ENCODE results near the gene TRMT61A. TPM values are rescaled to one million over a fixed set of nuclear protein-coding genes. Genes with fewer than 3 reads are reported as not detected.

Gene TRMT61A
- total RNA-seq, 1 donor from 2014 or later = 13.7 TPM

DNA sequence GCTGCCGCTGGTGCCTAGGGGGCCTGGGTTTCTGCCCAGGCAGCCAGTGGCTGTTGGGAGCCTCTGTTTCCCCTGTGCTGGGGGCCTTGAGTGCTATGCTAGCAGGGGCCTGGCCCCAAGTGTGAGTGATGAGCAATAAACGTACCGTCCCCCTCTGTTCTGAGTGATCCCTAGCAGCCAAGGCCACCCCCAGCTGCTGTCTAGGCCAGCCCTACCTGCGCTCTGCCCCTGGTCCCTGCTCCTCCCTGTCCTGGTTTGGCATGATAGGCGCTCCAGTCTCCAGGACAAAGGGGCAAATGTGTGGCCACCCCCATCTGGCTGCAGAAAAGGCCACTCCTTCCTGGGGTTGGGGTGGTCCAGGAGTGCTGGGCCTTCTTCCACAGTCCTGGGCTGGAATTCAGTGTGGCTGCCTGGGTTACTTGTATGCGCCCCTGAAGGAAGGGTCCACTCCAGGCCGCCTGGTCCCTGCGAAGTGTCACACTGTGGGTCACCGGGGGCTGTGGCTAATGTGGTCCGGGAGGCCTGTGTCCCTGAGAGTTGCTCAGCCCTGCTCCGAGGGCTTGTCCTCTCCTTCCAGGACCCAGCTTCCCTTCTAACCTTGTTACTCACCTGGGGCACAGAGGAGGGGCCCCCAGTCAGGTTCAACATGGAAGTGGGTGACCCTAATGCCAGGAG, 7.0 kb downstream of the TRMT61A start:
- H3K27me3 Mint-ChIP-seq (ENCODE audit: low read depth) = no peaks in the 10 kb centered on the region
- no peak overlapping the region for H3K27ac Mint-ChIP-seq
- no peaks in the 10 kb centered on the region for H3K9me3 Mint-ChIP-seq
- intact Hi-C loops (cut with micrococcal nuclease) = no loop called here
- no peak for DNase-seq (ENCODE audit: low spot score)
- no peak overlapping the region for H3K4me3 Mint-ChIP-seq (ENCODE audit: low read depth)
- no peaks in the 10 kb centered on the region for H3K36me3 Mint-ChIP-seq (ENCODE audit: low read depth)
- peaks cover 2% of the 10 kb centered on the region for H3K4me1 Mint-ChIP-seq (ENCODE audit: low read depth)

DNA sequence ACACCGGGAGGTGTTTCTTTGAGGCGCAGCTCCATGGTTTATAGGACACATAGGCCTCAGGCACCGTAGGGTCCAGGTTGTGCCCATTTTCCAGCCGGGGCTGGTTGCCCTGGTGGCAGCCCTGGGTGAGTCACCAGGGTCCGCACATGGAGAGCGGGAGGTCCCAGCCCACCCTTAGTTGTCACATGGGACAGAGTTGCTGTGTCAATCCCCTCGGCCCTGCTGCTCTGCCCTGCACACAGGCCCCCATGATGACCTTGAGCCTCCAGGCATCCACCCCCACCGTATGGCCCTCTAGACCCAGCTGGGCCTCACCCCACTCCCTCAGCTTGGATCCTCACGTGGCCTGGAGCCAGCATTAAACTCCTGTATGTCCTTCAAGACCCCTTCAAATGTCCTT, 7.7 kb downstream of the TRMT61A start:
- no peak for DNase-seq (ENCODE audit: low spot score)
- H3K36me3 Mint-ChIP-seq (ENCODE audit: low read depth) = no peaks in the 10 kb centered on the region
- no peak overlapping the region for H3K4me3 Mint-ChIP-seq (ENCODE audit: low read depth)
- intact Hi-C loops (cut with micrococcal nuclease) = no loop called here
- no peaks in the 10 kb centered on the region for H3K9me3 Mint-ChIP-seq
- H3K27ac Mint-ChIP-seq = no peak overlapping the region
- H3K27me3 Mint-ChIP-seq (ENCODE audit: low read depth) = no peaks in the 10 kb centered on the region
- no peaks in the 10 kb centered on the region for H3K4me1 Mint-ChIP-seq (ENCODE audit: low read depth)

GRCh38 chr14:103537175-103537990, 8.4 kb downstream of the TRMT61A start:
- no peaks in the 10 kb centered on the region for H3K36me3 Mint-ChIP-seq (ENCODE audit: low read depth)
- no peak for DNase-seq (ENCODE audit: low spot score)
- no peak overlapping the region for H3K27ac Mint-ChIP-seq
- no peaks in the 10 kb centered on the region for H3K9me3 Mint-ChIP-seq
- intact Hi-C loops (cut with micrococcal nuclease) = no loop called here
- no peaks in the 10 kb centered on the region for H3K27me3 Mint-ChIP-seq (ENCODE audit: low read depth)
- no peaks in the 10 kb centered on the region for H3K4me1 Mint-ChIP-seq (ENCODE audit: low read depth)
- H3K4me3 Mint-ChIP-seq (ENCODE audit: low read depth) = no peak overlapping the region

DNA sequence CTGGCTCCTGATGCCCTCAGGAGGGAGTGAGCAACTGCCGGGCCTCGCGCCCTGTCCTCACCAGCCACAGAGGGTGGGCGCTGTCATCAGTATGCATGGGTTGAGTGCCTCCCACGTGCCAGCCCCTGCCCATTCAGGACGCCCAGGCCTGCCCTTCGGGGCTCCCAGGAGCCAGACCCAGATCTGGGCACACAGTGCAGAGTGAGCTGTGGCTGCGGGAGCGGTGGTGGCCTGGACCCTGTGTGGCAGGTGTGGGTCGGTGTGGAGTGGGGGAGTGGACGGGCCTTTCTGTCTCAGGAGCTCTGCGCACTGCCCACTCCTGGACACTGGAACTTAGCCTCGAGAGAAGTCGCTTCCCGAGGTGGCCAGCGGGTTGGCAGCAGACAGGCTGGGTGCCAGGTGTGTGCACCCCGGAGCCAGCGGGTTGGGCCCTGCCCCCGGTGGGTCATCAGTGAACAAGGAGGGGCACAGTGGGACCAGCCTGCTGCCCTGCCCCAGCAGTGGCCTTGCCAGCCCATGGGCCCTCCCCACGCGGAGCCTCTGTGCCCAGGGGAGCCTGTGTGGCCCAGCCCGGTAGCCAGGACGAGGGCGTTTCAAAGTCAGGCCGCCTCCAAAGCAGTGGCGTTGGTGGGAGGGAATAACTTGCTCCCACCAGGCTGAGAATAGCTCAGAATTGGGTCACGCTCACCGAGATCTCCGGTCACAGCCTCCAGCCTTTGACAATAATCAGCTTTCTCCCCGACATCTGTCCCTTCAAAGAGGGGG, 9.5 kb downstream of the TRMT61A start:
- Mint-ChIP-seq H3K9me3 (no peaks in the 10 kb centered on the region), H3K4me3 (ENCODE audit: low read depth) (no peak overlapping the region), H3K36me3 (ENCODE audit: low read depth) (no peaks in the 10 kb centered on the region), H3K4me1 (ENCODE audit: low read depth) (no peaks in the 10 kb centered on the region), H3K27ac (no peak overlapping the region), H3K27me3 (ENCODE audit: low read depth) (no peaks in the 10 kb centered on the region)
- DNase-seq (ENCODE audit: low spot score) = no peak
- intact Hi-C loops (cut with micrococcal nuclease) = no loop called here

DNA sequence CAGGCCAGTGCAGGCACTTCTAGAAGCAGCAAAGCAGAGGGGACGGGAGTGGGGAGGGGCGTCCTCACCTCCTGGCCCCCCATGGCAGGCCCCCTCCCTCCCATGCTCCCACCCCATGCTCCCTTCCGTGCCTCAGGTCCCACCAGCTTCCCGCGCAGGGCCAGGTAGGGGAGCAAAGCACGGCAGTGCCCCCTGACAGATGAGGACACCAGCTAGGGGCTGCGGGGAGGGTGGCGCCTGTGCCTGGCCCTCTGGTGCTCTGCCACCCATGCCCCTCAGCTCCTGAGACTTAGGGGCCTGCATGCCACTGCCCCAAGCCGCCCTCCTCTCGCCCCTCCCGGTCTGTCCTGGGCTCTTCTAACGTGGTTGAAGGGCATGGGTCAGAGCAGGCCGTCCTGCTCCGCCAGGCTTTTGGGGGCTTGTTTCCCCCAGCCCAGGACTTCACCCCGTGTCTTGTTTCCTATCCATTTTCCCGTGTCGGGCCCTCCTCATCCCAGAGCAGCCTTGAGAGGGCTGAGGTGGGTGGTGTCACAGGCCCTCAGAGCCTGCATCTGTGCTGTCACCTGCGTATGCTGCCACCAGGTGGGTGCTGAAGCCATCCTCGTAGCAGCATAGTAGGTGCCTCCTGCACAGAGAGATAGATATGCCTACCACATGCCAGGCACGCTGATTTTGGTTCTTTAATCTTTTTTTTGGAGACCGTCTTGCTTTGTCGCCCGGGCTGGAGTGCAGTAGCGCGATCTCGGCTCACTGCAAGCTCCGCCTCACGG, 10.2 kb downstream of the TRMT61A start:
- intact Hi-C loops (cut with micrococcal nuclease) = no loop called here
- H3K9me3 Mint-ChIP-seq = no peaks in the 10 kb centered on the region
- DNase-seq (ENCODE audit: low spot score) = no peak
- H3K27me3 Mint-ChIP-seq (ENCODE audit: low read depth) = no peaks in the 10 kb centered on the region
- H3K4me3 Mint-ChIP-seq (ENCODE audit: low read depth) = no peak overlapping the region
- no peak overlapping the region for H3K27ac Mint-ChIP-seq
- no peaks in the 10 kb centered on the region for H3K4me1 Mint-ChIP-seq (ENCODE audit: low read depth)
- no peaks in the 10 kb centered on the region for H3K36me3 Mint-ChIP-seq (ENCODE audit: low read depth)

- DNase-seq (ENCODE audit: low spot score) = no peak
- no peak overlapping the region for H3K4me3 Mint-ChIP-seq (ENCODE audit: low read depth)
- no peaks in the 10 kb centered on the region for H3K4me1 Mint-ChIP-seq (ENCODE audit: low read depth)
- no peaks in the 10 kb centered on the region for H3K36me3 Mint-ChIP-seq (ENCODE audit: low read depth)
- no peaks in the 10 kb centered on the region for H3K27me3 Mint-ChIP-seq (ENCODE audit: low read depth)
- H3K9me3 Mint-ChIP-seq = no peaks in the 10 kb centered on the region
- H3K27ac Mint-ChIP-seq = no peak overlapping the region
- intact Hi-C loops (cut with micrococcal nuclease) = no loop called here
Observed at GRCh38 chr14:103540821-103541708, 12.1 kb downstream of the TRMT61A start.

DNA sequence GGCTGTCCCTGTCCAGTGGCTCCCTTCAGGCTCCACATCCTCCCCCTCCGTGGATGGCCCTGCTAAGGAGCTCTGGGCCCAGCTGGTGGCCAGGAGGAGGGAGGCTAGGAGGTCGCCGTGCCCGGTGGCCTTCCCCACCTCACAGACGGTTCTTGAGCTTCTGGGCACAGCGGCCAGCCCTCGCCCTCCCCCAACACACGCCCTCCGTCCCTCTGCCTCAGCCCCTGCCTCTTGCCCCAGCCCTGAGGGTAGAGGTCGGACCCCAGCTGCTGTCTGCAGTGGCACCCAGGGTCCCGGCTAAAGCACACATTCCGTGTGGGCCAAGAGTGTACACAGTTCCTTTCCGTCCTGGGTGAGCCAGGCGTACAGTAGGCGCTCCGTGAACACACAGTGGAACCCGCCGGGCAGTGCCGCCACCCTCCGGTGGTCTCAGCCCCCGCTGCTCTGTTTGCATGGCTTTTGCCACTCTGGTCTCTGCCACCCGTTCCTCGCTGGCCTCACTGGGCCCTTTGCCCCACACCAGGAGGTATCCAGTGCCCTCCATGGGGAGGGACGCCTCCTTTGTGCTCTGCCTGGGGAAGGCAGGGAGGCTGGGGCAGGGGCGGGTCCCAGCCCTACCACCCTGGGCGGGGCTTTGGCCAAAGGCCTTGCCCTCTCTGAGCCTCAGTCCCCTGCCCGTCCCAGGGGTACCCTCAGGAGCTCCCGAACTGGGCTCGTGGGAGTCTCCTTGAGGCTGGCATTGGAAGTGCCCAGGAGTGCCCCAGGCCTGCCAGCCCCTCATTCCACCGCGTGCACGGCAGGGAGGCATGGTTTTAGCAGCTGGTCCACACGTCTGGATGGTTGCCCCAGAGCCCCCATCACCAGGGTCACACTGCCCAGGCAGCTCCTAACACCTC, 13.0 kb downstream of the TRMT61A start:
- no peaks in the 10 kb centered on the region for H3K36me3 Mint-ChIP-seq (ENCODE audit: low read depth)
- no peak overlapping the region for H3K4me3 Mint-ChIP-seq (ENCODE audit: low read depth)
- no peaks in the 10 kb centered on the region for H3K27me3 Mint-ChIP-seq (ENCODE audit: low read depth)
- no peak overlapping the region for H3K27ac Mint-ChIP-seq
- DNase-seq (ENCODE audit: low spot score) = no peak
- H3K4me1 Mint-ChIP-seq (ENCODE audit: low read depth) = no peaks in the 10 kb centered on the region
- no peaks in the 10 kb centered on the region for H3K9me3 Mint-ChIP-seq
- intact Hi-C loops (cut with micrococcal nuclease) = no loop called here

DNA sequence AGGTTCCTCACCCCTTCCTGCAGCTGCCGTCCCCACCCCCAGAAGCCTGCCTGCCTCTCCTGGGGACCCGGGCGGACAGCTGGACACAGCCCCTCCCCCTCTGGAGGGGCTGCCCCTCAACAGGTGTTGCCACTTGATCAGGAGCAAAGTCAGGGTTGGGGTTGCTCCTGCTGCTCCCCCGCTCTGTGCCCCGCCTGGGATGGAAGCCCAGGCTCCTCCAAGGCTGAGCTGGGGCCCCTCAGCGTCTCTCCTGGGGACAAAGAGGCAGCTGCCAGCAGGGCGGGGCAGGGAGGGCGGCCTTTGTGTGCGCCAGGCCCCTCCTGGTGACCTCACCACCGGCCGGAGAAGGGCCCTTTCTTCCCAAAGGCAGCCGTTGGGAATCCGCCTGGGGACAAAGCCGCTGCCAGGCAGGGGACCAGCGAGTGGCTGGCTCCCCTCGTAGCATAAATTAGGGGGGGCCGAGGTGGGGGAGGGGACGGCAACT, 13.7 kb downstream of the TRMT61A start:
- no peaks in the 10 kb centered on the region for H3K4me1 Mint-ChIP-seq (ENCODE audit: low read depth)
- intact Hi-C loops (cut with micrococcal nuclease) = no loop called here
- no peaks in the 10 kb centered on the region for H3K36me3 Mint-ChIP-seq (ENCODE audit: low read depth)
- DNase-seq (ENCODE audit: low spot score) = no peak
- no peak overlapping the region for H3K27ac Mint-ChIP-seq
- no peaks in the 10 kb centered on the region for H3K9me3 Mint-ChIP-seq
- no peak overlapping the region for H3K4me3 Mint-ChIP-seq (ENCODE audit: low read depth)
- H3K27me3 Mint-ChIP-seq (ENCODE audit: low read depth) = no peaks in the 10 kb centered on the region

GRCh38 chr14:103543140-103543539, 14.1 kb downstream of the TRMT61A start:
- Mint-ChIP-seq H3K27me3 (ENCODE audit: low read depth) (no peaks in the 10 kb centered on the region), H3K4me3 (ENCODE audit: low read depth) (no peak overlapping the region), H3K9me3 (no peaks in the 10 kb centered on the region), H3K4me1 (ENCODE audit: low read depth) (no peaks in the 10 kb centered on the region), H3K27ac (no peak overlapping the region), H3K36me3 (ENCODE audit: low read depth) (no peaks in the 10 kb centered on the region)
- intact Hi-C loops (cut with micrococcal nuclease) = no loop called here
- DNase-seq (ENCODE audit: low spot score) = no peak

DNA sequence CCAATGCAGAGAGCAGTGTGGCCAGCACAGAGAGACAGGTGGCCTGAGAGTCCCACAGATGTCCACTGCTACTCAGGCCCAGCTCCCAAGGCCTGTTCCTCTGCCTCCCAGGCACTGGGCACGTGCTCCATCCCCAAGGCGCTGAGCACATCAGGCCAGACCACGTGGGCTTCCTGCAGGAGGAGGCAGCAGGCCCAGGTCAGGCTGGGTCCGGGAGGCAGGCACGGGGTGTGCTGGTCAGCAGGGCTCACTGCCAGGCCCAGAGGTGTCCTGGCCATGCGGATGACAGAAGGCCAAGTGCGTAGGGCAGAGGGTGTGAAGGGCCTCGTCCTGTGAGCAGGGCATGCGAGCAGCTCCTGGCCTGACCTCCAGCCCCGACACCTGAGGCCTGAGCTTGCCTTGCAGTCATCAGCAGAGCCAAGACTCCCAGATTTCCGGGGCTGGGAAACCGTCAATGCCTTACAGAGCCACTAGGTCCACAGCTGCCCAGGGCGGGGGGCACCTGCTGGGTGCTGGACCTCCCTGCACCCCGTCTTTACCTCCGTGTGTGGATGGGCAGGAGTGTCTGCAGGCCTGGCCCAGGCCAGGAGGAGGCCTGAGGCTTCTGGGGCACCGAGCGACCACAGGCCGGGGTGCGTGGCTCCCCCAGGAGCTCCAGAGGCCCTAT, 14.9 kb downstream of the TRMT61A start:
- intact Hi-C loops (cut with micrococcal nuclease) = no loop called here
- H3K4me1 Mint-ChIP-seq (ENCODE audit: low read depth) = no peaks in the 10 kb centered on the region
- no peaks in the 10 kb centered on the region for H3K36me3 Mint-ChIP-seq (ENCODE audit: low read depth)
- no peaks in the 10 kb centered on the region for H3K27me3 Mint-ChIP-seq (ENCODE audit: low read depth)
- H3K4me3 Mint-ChIP-seq (ENCODE audit: low read depth) = no peak overlapping the region
- no peak for DNase-seq (ENCODE audit: low spot score)
- H3K9me3 Mint-ChIP-seq = no peaks in the 10 kb centered on the region
- no peak overlapping the region for H3K27ac Mint-ChIP-seq
